Measurements from ENCODE around the gene SF1. TPM values are rescaled to one million over a fixed set of nuclear protein-coding genes. Genes with fewer than 3 reads are reported as not detected.

Gene SF1
- total RNA-seq, 1 donor from 2014 or later = 278 TPM

- Histone ChIP-seq H3K4me3 (no peak overlapping the region), H3K27me3 (no peaks in the 10 kb centered on the region), H3K36me3 (no peaks in the 10 kb centered on the region), H3K9me3 (no peaks in the 10 kb centered on the region), H3K27ac (no peak overlapping the region), H3K4me1 (peaks cover 21% of the 10 kb centered on the region)
- TF ChIP-seq, protein P1, sequence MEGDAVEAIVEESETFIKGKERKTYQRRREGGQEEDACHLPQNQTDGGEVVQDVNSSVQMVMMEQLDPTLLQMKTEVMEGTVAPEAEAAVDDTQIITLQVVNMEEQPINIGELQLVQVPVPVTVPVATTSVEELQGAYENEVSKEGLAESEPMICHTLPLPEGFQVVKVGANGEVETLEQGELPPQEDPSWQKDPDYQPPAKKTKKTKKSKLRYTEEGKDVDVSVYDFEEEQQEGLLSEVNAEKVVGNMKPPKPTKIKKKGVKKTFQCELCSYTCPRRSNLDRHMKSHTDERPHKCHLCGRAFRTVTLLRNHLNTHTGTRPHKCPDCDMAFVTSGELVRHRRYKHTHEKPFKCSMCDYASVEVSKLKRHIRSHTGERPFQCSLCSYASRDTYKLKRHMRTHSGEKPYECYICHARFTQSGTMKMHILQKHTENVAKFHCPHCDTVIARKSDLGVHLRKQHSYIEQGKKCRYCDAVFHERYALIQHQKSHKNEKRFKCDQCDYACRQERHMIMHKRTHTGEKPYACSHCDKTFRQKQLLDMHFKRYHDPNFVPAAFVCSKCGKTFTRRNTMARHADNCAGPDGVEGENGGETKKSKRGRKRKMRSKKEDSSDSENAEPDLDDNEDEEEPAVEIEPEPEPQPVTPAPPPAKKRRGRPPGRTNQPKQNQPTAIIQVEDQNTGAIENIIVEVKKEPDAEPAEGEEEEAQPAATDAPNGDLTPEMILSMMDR (IDR thresholded peaks at IDR 0.05) = no peak
- TF ChIP-seq POLR2A (IDR thresholded peaks at IDR 0.05) (no peak), POLR2AphosphoS5 (IDR thresholded peaks at IDR 0.05; ENCODE audit: insufficient read depth in 1 of 2, low read depth in 1 of 2) (no peak)
- intact Hi-C loops (cut with DNase I) = no loop called here
- DNase-seq (ENCODE audit: extremely low spot score in 2 of 2) = no peak
Measured at GRCh38 chr11:64799256-64799622, 20.9 kb upstream of the SF1 start.

GRCh38 chr11:64796757-64797541, 18.6 kb upstream of the SF1 start:
- H3K4me1 ChIP-seq = peaks cover 2% of the 10 kb centered on the region
- no peaks in the 10 kb centered on the region for H3K27me3 ChIP-seq
- no peaks in the 10 kb centered on the region for H3K36me3 ChIP-seq
- intact Hi-C loops (cut with DNase I) = no loop called here
- H3K9me3 ChIP-seq = no peaks in the 10 kb centered on the region
- peak in 1 of 2 donors; percentile 96 for DNase-seq (ENCODE audit: extremely low spot score in 2 of 2)
- no peak overlapping the region for H3K4me3 ChIP-seq
- H3K27ac ChIP-seq = no peak overlapping the region
- TF ChIP-seq, protein P1 (IDR thresholded peaks at IDR 0.05) = no peak
- TF ChIP-seq POLR2AphosphoS5 (IDR thresholded peaks at IDR 0.05; ENCODE audit: insufficient read depth in 1 of 2, low read depth in 1 of 2) (no peak), POLR2A (IDR thresholded peaks at IDR 0.05) (no peak)

DNA sequence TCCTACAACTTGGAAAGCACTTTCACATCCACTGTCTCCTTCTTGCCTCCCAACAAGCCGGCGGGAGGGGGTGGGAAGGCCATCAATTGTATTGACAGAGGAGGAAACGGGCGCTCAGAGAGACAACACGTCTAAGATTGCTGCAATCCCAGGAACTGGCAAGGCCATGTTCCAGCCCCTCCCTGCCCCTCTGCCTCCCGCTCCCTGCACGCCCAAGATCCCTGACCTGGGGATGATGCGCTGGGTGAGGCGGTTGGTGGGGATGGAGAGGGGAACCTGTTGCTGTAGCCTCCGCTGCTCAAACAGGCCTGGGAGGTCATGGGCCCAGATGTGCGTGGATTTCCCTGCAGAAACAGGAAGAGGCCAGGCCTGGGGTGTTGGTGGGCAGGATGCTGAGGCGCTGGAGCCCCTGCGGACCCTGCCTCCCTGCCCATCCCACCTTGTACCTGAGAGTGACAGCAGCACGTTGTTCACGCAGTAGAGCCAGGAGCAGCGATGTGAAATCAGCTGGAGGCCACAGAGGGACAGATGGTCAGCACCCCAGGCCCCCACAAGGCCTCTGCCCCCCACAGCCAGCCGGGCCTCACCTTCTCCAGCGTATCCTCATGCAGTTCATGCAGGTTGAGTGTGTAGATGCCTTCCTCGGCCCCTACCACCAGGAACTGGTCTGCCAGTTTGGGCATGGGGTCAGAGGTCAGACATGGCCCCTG, 17.9 kb upstream of the SF1 start:
- no peak overlapping the region for H3K27ac ChIP-seq
- no peaks in the 10 kb centered on the region for H3K9me3 ChIP-seq
- no peaks in the 10 kb centered on the region for H3K36me3 ChIP-seq
- H3K4me1 ChIP-seq = no peaks in the 10 kb centered on the region
- H3K27me3 ChIP-seq = no peaks in the 10 kb centered on the region
- TF ChIP-seq POLR2AphosphoS5 (IDR thresholded peaks at IDR 0.05; ENCODE audit: insufficient read depth in 1 of 2, low read depth in 1 of 2) (no peak), POLR2A (IDR thresholded peaks at IDR 0.05) (no peak)
- TF ChIP-seq, protein P1 (IDR thresholded peaks at IDR 0.05) = no peak
- intact Hi-C loops (cut with DNase I) = no loop called here
- no peak overlapping the region for H3K4me3 ChIP-seq
- DNase-seq (ENCODE audit: extremely low spot score in 2 of 2) = no peak

GRCh38 chr11:64794526-64794925, 16.2 kb upstream of the SF1 start:
- DNase-seq (ENCODE audit: extremely low spot score in 2 of 2) = no peak
- intact Hi-C loops (cut with DNase I) = no loop called here
- no peak overlapping the region for H3K27ac ChIP-seq
- no peak overlapping the region for H3K4me3 ChIP-seq
- no peaks in the 10 kb centered on the region for H3K27me3 ChIP-seq
- H3K4me1 ChIP-seq = no peaks in the 10 kb centered on the region
- H3K9me3 ChIP-seq = no peaks in the 10 kb centered on the region
- no peak for TF ChIP-seq POLR2A (IDR thresholded peaks at IDR 0.05)
- TF ChIP-seq POLR2AphosphoS5 (IDR thresholded peaks at IDR 0.05; ENCODE audit: insufficient read depth in 1 of 2, low read depth in 1 of 2) = no peak
- TF ChIP-seq, protein P1 (IDR thresholded peaks at IDR 0.05) = no peak
- H3K36me3 ChIP-seq = peaks cover 0 to 7% of the 10 kb centered on the region in 2 donors

Measured in vagina (tissue), 2 donors.